Measurements from ENCODE around the gene ANO6.

GRCh38 chr12:45408729-45409114, 192.8 kb downstream of the ANO6 start:
- TF ChIP-seq, protein P1, sequence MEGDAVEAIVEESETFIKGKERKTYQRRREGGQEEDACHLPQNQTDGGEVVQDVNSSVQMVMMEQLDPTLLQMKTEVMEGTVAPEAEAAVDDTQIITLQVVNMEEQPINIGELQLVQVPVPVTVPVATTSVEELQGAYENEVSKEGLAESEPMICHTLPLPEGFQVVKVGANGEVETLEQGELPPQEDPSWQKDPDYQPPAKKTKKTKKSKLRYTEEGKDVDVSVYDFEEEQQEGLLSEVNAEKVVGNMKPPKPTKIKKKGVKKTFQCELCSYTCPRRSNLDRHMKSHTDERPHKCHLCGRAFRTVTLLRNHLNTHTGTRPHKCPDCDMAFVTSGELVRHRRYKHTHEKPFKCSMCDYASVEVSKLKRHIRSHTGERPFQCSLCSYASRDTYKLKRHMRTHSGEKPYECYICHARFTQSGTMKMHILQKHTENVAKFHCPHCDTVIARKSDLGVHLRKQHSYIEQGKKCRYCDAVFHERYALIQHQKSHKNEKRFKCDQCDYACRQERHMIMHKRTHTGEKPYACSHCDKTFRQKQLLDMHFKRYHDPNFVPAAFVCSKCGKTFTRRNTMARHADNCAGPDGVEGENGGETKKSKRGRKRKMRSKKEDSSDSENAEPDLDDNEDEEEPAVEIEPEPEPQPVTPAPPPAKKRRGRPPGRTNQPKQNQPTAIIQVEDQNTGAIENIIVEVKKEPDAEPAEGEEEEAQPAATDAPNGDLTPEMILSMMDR (IDR thresholded peaks at IDR 0.05) = no peak
- no peak for TF ChIP-seq POLR2A (IDR thresholded peaks at IDR 0.05)
- TF ChIP-seq EP300 (IDR thresholded peaks at IDR 0.05) = no peak
